ENCODE data around the gene TACC2.
A peak's percentile ranks its signal among the peaks of the same experiment; 100 is the strongest.

TACC2 gene

GRCh38 chr10:122140941-122141623 is 152.1 kb downstream of the TACC2 start:
- DNase-seq (ENCODE audit: low read depth): no peak
- H3K4me3 ChIP-seq (ENCODE audit: low read depth, low read length): no peak overlapping the region
- no peak for TF ChIP-seq CTCF (IDR thresholded peaks at IDR 0.05; ENCODE audit: low read depth, low read length, missing control alignments)
- in situ Hi-C loops (cut with HindIII; ENCODE audit: low sequenced_read_pairs): no loop called here

- TF ChIP-seq CTCF (IDR thresholded peaks at IDR 0.05; ENCODE audit: low read depth, low read length, missing control alignments): no peak
- no peak for DNase-seq (ENCODE audit: low read depth)
- H3K4me3 ChIP-seq (ENCODE audit: low read depth, low read length): no peak overlapping the region
- in situ Hi-C loops (cut with HindIII; ENCODE audit: low sequenced_read_pairs): no loop called here
Observed at GRCh38 chr10:122141821-122142640, 153.1 kb downstream of the TACC2 start.

GRCh38 chr10:122142641-122143237 is 153.8 kb downstream of the TACC2 start:
- no peak for DNase-seq (ENCODE audit: low read depth)
- in situ Hi-C loops (cut with HindIII; ENCODE audit: low sequenced_read_pairs): no loop called here
- H3K4me3 ChIP-seq (ENCODE audit: low read depth, low read length): no peak overlapping the region
- TF ChIP-seq CTCF (IDR thresholded peaks at IDR 0.05; ENCODE audit: low read depth, low read length, missing control alignments): peak; percentile 93

DNA sequence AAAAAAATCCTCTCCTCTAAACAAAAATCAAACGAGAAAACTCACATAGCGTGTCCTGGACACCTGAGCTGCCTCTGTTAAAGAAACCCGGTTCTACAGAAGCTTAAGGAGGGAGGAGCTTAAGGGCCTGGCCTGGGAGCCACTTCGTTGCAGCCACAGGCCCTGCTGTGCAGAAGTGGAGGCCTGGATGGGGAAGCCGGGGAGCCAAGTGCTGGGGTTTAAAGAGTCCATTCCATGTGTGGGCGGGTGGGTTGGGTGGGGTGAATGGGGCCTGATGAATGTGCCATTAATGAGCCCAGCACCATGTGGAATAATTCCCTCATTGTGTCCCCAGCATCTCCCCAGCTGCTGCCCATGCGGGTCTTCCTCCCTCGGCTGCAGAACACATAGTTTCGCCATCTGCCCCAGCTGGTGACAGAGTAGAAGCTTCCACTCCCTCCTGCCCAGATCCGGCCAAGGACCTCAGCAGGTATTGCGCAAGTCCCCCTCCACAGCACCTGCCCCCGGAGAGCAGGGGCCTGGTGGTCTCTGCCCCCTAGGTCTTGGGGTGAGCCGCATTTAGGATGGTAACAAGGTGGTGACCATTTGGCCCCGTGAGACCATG is 154.4 kb downstream of the TACC2 start:
- no peak for TF ChIP-seq CTCF (IDR thresholded peaks at IDR 0.05; ENCODE audit: low read depth, low read length, missing control alignments)
- no peak for DNase-seq (ENCODE audit: low read depth)
- no peak overlapping the region for H3K4me3 ChIP-seq (ENCODE audit: low read depth, low read length)
- in situ Hi-C loops (cut with HindIII; ENCODE audit: low sequenced_read_pairs): no loop called here

GRCh38 chr10:122144199-122144598 is 155.2 kb downstream of the TACC2 start:
- no peak for DNase-seq (ENCODE audit: low read depth)
- H3K4me3 ChIP-seq (ENCODE audit: low read depth, low read length): no peak overlapping the region
- in situ Hi-C loops (cut with HindIII; ENCODE audit: low sequenced_read_pairs): no loop called here
- TF ChIP-seq CTCF (IDR thresholded peaks at IDR 0.05; ENCODE audit: low read depth, low read length, missing control alignments): no peak

DNA sequence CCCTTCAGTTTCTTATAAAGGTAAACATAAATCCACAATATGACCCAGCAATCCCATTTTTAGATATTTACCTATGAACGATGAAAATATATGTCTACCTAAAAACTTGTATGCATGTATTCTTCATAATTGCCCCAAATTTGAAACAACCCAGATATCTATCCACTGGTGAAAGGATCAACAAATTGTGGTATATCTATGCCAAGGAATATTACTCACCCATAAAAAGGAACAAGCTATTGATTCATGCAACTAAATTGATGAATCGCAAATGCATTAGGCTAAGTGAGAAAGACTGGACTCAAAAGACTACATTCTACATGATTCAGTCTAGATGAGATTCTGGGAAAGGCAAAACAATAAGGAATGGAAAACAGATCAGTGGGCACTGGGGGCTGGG is 156.2 kb downstream of the TACC2 start:
- TF ChIP-seq CTCF (IDR thresholded peaks at IDR 0.05; ENCODE audit: low read depth, low read length, missing control alignments): no peak

More for the DNA sequence above, 156.2 kb downstream of the TACC2 start:
- DNase-seq (ENCODE audit: low read depth): no peak
- H3K4me3 ChIP-seq (ENCODE audit: low read depth, low read length): no peak overlapping the region
- in situ Hi-C loops (cut with HindIII; ENCODE audit: low sequenced_read_pairs): no loop called here

Data from astrocyte of the cerebellum (primary cell).